Embryonic facial prominence (tissue), 1 donor: ENCODE data around the gene IL6R.

Experiments
- DNase-seq: peaks from one replicate; pipeline ENCODE4 v3.0.0-alpha.2; 2016; ENCODE audit errors: extremely low spot score

Gene IL6R

GRCh38 chr1:154514066-154514553, 109.0 kb downstream of the IL6R start:
- no peak for DNase-seq

GRCh38 chr1:154517661-154518060, 112.5 kb downstream of the IL6R start:
- DNase-seq = no peak
